Right lobe of liver (tissue), 4 donors: ENCODE results near the gene DNAH14.

ENCODE experiments used
- POLR2A ChIP-seq: fragments of 450-650 bp; IDR thresholded peaks from one replicate; pipeline ENCODE4 v1.6.1; 2017; ENCODE audit warnings: antibody characterized with exemption, mild to moderate bottlenecking
- TF ChIP-seq, protein P1 (sequence below), 4 donors: fragments of 200-600 bp in 3 of 4; fragments of 450-650 bp in 1 of 4; IDR thresholded peaks; one replicate each; pipeline versions ENCODE4 v1.5.1 to v1.8.0; 2016 to 2022; ENCODE audit warnings: antibody characterized with exemption in 4 of 4, mild to moderate bottlenecking in 2 of 4
- donor health status: DM: no; HTN: no; CAD: no.
- donor health status: DM: no; HTN: no; CAD: no.
- donor health status: DM: no; HTN: yes; CAD: no.

DNA sequence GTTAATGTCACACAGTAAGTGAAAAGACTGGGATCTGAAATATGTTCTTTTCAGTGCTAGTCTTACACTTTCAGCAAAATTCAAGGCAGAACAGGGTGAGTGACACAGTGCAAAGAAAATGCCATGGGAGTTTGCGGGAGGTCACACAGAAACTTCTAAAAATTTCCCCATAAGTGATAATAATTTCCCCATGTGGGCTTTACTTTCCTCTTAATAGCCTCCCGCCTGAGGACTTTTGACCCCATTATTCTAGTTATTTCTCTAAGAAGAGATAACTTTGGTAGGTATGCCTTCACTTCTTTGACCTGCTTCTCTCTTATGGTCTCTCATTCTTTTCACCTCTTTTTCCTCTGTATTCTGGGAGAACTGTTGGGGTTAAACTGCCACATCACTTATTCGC, 8.1 kb upstream of the DNAH14 start:
- TF ChIP-seq, protein P1, sequence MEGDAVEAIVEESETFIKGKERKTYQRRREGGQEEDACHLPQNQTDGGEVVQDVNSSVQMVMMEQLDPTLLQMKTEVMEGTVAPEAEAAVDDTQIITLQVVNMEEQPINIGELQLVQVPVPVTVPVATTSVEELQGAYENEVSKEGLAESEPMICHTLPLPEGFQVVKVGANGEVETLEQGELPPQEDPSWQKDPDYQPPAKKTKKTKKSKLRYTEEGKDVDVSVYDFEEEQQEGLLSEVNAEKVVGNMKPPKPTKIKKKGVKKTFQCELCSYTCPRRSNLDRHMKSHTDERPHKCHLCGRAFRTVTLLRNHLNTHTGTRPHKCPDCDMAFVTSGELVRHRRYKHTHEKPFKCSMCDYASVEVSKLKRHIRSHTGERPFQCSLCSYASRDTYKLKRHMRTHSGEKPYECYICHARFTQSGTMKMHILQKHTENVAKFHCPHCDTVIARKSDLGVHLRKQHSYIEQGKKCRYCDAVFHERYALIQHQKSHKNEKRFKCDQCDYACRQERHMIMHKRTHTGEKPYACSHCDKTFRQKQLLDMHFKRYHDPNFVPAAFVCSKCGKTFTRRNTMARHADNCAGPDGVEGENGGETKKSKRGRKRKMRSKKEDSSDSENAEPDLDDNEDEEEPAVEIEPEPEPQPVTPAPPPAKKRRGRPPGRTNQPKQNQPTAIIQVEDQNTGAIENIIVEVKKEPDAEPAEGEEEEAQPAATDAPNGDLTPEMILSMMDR (IDR thresholded peaks at IDR 0.05), result no peak
- TF ChIP-seq POLR2A, result no peak
